ENCODE data around the gene SSTR4. TPM values are rescaled to one million over a fixed set of nuclear protein-coding genes. Genes with fewer than 3 reads are reported as not detected.
"Not testable (repeated sequence)": the region's sequence is repeated elsewhere in the genome, so short reads cannot be mapped to it uniquely, and the experiment has no call there.

The SSTR4 gene
- total and polyA plus RNA-seq, 9 of the 15 experiments (the other 6 are each of a cell fraction or from before 2014, with no cell fraction given), result not detected

GRCh38 chr20:23025503-23025902 is 9.6 kb upstream of the SSTR4 start (continued):
- TF ChIP-seq ZNF592 (IDR thresholded peaks at IDR 0.05) (peak; percentile 41; the same call in 1 of the 2 replicates), EP400 (IDR thresholded peaks at IDR 0.05) (peak; percentile 43; the same call in 1 of the 2 replicates), GABPA (tag; conservative IDR thresholded peaks at IDR 0.05; ENCODE audit: low read depth) (peak; percentile 69), CEBPG (CRISPR knock-in tag; IDR thresholded peaks at IDR 0.05) (peak; percentile 65; the same call in 1 of the 2 replicates), CEBPG (tag; conservative IDR thresholded peaks at IDR 0.05 in 1 of 2, IDR thresholded peaks at IDR 0.05 in 1 of 2) (peak in 1 of 2 experiments; percentile 88; a peak in 2 of 4 replicates), CREB1 (IDR thresholded peaks at IDR 0.05) (0 out of 2 replicates have a peak, but pooled peaks have one; percentile 22), ZKSCAN8 (CRISPR knock-in tag; IDR thresholded peaks at IDR 0.05) (peak; percentile 48; the same call in 1 of the 2 replicates), SPI1 (IDR thresholded peaks at IDR 0.05; ENCODE audit: borderline replicate concordance, low read depth, low read length) (0 out of 2 replicates have a peak, but pooled peaks have one; percentile 17), MLLT1 (IDR thresholded peaks at IDR 0.05) (0 out of 4 replicates have a peak, but pooled peaks of 1 of the 2 experiments have one; percentile 28), CBFA2T2 (conservative IDR thresholded peaks at IDR 0.05) (peak; percentile 55), CBFA2T3 (IDR thresholded peaks at IDR 0.05) (peak; percentile 61), EP300 (IDR thresholded peaks at IDR 0.05; ENCODE audit: low read length) (peak; percentile 32; the same call in 1 of the 2 replicates), TCF3 (CRISPR knock-in tag; IDR thresholded peaks at IDR 0.05) (peak; percentile 76), DPF2 (IDR thresholded peaks at IDR 0.05) (0 out of 2 replicates have a peak, but pooled peaks have one; percentile 13), ATF7 (IDR thresholded peaks at IDR 0.05) (peak; percentile 75; the same call in 1 of the 2 replicates), CXXC5 (CRISPR knock-in tag; IDR thresholded peaks at IDR 0.05) (peak; percentile 54; the same call in 1 of the 2 replicates), SMAD4 (CRISPR knock-in tag; conservative IDR thresholded peaks at IDR 0.05) (peak; percentile 53), JUND (IDR thresholded peaks at IDR 0.05; ENCODE audit: borderline replicate concordance, low read depth, low read length) (peak; percentile 29; the same call in 1 of the 2 replicates), JUND (tag; IDR thresholded peaks at IDR 0.05; ENCODE audit: borderline replicate concordance, low read depth, low read length) (peak; percentile 25; the same call in 1 of the 3 replicates), ZNF639 (CRISPR knock-in tag; conservative IDR thresholded peaks at IDR 0.05 in 1 of 2, IDR thresholded peaks at IDR 0.05 in 1 of 2) (0 out of 4 replicates have a peak, but pooled peaks of 1 of the 2 experiments have one; percentile 40)
- TF ChIP-seq CREB1 (CRISPR knock-in tag; IDR thresholded peaks at IDR 0.05), result not testable (repeated sequence)
